ENCODE measurements around the gene JAZF1.

Gene JAZF1

DNA sequence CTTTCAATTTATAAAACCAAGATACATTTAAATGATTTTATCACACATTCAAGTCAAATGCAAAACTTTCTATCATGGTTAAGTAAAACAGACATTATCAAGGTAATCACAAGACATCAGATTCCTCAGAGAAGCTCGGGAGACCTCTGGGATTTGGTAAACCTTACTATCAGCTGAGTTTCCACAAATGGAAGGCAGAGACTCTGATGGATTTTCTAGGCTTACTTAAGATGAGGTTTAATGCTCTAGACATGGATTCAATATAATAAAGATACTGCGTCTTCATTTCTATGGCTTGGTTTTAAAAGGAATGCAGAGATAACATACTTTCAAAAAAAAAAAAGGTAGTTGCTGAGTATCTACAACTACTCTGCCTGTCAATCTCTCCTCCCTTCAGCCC is 171.7 kb downstream of the JAZF1 start:
- no peaks in the 10 kb centered on the region for H3K4me1 ChIP-seq (ENCODE audit: control insufficient read depth in 1 of 2, insufficient read depth in 1 of 2, low read depth in 1 of 2, low read length in 1 of 2)
- no peak overlapping the region for H3K4me3 ChIP-seq (ENCODE audit: low read depth in 1 of 2, low read length in 1 of 2)
- H3K9me3 ChIP-seq, result no peaks in the 10 kb centered on the region
- no peak overlapping the region for H3K27ac ChIP-seq
- TF ChIP-seq, protein P1, sequence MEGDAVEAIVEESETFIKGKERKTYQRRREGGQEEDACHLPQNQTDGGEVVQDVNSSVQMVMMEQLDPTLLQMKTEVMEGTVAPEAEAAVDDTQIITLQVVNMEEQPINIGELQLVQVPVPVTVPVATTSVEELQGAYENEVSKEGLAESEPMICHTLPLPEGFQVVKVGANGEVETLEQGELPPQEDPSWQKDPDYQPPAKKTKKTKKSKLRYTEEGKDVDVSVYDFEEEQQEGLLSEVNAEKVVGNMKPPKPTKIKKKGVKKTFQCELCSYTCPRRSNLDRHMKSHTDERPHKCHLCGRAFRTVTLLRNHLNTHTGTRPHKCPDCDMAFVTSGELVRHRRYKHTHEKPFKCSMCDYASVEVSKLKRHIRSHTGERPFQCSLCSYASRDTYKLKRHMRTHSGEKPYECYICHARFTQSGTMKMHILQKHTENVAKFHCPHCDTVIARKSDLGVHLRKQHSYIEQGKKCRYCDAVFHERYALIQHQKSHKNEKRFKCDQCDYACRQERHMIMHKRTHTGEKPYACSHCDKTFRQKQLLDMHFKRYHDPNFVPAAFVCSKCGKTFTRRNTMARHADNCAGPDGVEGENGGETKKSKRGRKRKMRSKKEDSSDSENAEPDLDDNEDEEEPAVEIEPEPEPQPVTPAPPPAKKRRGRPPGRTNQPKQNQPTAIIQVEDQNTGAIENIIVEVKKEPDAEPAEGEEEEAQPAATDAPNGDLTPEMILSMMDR (IDR thresholded peaks at IDR 0.05), result no peak
- no peaks in the 10 kb centered on the region for H3K36me3 ChIP-seq
- no peaks in the 10 kb centered on the region for H3K27me3 ChIP-seq

DNA sequence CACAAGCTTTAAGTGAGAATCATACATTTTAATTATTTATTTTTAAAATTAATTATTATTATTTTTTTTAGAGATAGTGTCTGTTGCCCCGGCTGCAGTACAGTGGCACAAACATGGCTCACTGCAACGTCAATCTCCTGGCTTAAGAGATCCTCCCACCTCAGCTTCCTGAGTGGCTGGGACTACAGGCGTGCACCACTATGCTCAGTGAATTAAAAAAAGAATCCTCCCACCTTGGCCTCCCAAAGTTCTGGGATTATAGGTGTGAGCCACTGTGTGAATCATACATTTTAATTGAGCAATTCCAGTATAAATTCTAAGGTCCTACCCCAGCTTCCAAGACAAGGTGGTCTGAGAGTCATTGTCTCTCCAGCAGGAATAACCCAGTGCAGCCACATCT is 172.4 kb downstream of the JAZF1 start:
- H3K9me3 ChIP-seq, result no peaks in the 10 kb centered on the region
- H3K27me3 ChIP-seq, result no peaks in the 10 kb centered on the region
- H3K4me3 ChIP-seq (ENCODE audit: low read depth in 1 of 2, low read length in 1 of 2), result no peak overlapping the region
- H3K36me3 ChIP-seq, result no peaks in the 10 kb centered on the region
- H3K4me1 ChIP-seq (ENCODE audit: control insufficient read depth in 1 of 2, insufficient read depth in 1 of 2, low read depth in 1 of 2, low read length in 1 of 2), result no peaks in the 10 kb centered on the region
- TF ChIP-seq, protein P1 (IDR thresholded peaks at IDR 0.05), result no peak
- H3K27ac ChIP-seq, result no peak overlapping the region

DNA sequence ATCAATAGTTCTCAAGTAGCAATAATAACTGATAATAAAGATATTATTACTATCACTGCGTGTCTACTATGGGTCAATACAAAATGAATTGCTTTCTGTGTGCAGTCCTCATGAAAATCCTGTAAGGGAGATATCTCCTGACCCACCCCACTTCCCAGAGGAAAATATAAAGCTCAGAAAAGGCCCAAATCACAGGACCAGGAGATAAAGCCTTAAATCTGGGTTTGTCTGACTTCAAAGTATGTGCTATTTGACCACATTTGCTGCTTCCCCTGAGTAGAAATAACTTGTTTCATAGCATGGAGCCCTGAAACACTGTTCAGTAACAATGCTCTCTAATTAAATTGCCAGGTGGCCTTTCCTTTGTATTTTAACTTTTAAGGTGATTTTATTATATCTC is 174.1 kb downstream of the JAZF1 start:
- Histone ChIP-seq H3K4me1 (ENCODE audit: control insufficient read depth in 1 of 2, insufficient read depth in 1 of 2, low read depth in 1 of 2, low read length in 1 of 2) (no peaks in the 10 kb centered on the region), H3K27ac (no peak overlapping the region), H3K36me3 (no peaks in the 10 kb centered on the region), H3K4me3 (ENCODE audit: low read depth in 1 of 2, low read length in 1 of 2) (no peak overlapping the region), H3K27me3 (no peaks in the 10 kb centered on the region), H3K9me3 (no peaks in the 10 kb centered on the region)
- TF ChIP-seq, protein P1 (IDR thresholded peaks at IDR 0.05), result no peak

DNA sequence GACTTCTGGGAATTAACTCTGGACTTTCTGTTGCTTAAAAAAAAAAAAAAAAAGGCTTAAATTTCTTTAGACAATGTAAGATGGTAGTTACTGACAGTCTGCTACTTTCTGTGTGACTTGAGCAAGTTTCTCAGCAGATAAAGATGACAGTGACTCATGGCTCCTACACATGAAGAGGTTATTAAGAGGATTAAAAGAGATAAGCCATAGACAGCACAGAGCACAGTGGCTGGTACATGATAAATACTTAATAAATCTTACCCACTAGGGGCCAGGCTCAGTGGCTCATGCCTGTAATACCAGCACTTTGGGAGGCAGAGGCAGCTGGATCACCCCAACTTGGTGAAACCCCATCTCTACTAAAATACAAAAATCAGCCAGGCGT is 174.8 kb downstream of the JAZF1 start:
- Histone ChIP-seq H3K9me3 (no peaks in the 10 kb centered on the region), H3K36me3 (no peaks in the 10 kb centered on the region), H3K4me1 (ENCODE audit: control insufficient read depth in 1 of 2, insufficient read depth in 1 of 2, low read depth in 1 of 2, low read length in 1 of 2) (no peaks in the 10 kb centered on the region), H3K4me3 (ENCODE audit: low read depth in 1 of 2, low read length in 1 of 2) (no peak overlapping the region), H3K27ac (no peak overlapping the region), H3K27me3 (no peaks in the 10 kb centered on the region)
- TF ChIP-seq, protein P1 (IDR thresholded peaks at IDR 0.05), result no peak

DNA sequence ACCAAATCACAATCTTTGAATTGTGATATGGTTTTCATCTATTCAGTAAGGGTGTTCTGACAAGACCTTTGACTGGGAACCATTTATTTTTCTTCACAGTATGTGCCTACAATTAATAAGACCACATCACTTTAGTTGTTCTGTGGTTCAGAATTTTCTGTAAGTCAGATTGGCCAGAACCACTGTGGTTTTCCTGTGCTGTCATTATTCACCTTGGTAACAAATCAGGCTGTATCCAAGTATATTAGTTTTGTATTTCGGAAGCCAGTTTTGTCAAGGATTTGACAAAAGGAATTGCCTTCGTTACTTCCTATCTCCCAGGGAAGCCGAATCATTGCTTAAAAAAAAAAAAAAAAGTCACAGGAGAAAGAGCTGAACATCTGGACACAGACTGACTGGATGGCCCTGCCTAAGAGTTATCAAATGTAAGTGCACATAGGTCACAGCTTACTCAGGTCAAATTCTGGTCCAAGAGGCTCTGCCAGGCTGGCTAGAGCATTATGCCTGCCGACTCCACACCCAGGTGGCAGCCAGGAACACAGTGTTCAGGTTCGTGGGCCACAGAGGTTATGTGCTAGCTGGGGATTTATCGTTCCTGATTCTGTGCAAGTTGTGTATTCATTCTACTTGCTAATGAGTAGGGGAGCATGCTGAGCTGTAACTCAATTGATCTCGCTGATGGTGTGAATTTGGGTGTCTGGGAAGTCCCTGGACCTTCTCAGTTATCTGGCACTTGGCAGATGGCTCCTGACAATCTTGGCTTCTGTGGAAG is 175.3 kb downstream of the JAZF1 start:
- H3K4me1 ChIP-seq (ENCODE audit: control insufficient read depth in 1 of 2, insufficient read depth in 1 of 2, low read depth in 1 of 2, low read length in 1 of 2), result no peaks in the 10 kb centered on the region
- no peaks in the 10 kb centered on the region for H3K9me3 ChIP-seq
- no peak overlapping the region for H3K27ac ChIP-seq
- H3K36me3 ChIP-seq, result no peaks in the 10 kb centered on the region
- H3K27me3 ChIP-seq, result no peaks in the 10 kb centered on the region
- no peak overlapping the region for H3K4me3 ChIP-seq (ENCODE audit: low read depth in 1 of 2, low read length in 1 of 2)
- TF ChIP-seq, protein P1 (IDR thresholded peaks at IDR 0.05), result no peak
